ENCODE data around the gene ERP44.

ERP44 gene

DNA sequence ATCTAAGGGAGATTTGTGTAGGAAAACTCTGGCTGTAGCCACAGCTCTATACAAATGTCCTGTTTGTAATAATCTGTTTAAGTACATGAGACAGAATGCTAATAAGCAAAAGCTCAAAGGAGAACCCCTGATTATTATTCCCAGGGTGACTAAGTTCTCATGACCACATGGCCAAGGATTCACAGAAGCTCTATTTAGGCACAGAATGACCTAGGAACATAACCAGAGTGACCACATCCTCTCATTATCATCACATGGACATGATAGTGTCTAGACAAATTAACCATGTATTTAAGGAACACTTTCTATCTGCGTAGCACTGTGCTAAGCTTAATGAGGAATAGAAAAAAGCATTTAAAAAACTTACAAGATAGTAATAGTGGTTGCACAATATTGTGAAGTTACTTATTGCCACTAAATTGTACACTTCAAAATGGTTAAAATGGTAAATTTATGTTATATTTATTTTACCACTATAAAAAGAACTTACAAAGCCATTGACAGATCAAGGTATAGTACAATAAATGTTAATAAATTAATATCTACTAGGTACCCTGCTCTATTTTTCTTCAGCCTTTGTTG, 136.0 kb downstream of the ERP44 start:
- H3K27ac ChIP-seq: no peak overlapping the region
- no peak overlapping the region for H3K9ac ChIP-seq
- no peaks in the 10 kb centered on the region for H3K27me3 ChIP-seq (ENCODE audit: insufficient read depth, low read depth)
- H3K4me3 ChIP-seq (IDR thresholded peaks at IDR 0.05; ENCODE audit: insufficient read depth, low read depth, low read length): no peak overlapping the region
- no peaks in the 10 kb centered on the region for H3K36me3 ChIP-seq (ENCODE audit: insufficient read depth)
- H2AFZ ChIP-seq (ENCODE audit: low read depth): no peak overlapping the region
- no peaks in the 10 kb centered on the region for H3K79me2 ChIP-seq (ENCODE audit: insufficient read depth, low read depth)
- no peaks in the 10 kb centered on the region for H3K4me1 ChIP-seq (ENCODE audit: low read depth, poor library complexity, severe bottlenecking)
- H4K20me1 ChIP-seq (ENCODE audit: insufficient read depth): no peaks in the 10 kb centered on the region
- H3K4me2 ChIP-seq: no peak overlapping the region
- TF ChIP-seq, protein P1, sequence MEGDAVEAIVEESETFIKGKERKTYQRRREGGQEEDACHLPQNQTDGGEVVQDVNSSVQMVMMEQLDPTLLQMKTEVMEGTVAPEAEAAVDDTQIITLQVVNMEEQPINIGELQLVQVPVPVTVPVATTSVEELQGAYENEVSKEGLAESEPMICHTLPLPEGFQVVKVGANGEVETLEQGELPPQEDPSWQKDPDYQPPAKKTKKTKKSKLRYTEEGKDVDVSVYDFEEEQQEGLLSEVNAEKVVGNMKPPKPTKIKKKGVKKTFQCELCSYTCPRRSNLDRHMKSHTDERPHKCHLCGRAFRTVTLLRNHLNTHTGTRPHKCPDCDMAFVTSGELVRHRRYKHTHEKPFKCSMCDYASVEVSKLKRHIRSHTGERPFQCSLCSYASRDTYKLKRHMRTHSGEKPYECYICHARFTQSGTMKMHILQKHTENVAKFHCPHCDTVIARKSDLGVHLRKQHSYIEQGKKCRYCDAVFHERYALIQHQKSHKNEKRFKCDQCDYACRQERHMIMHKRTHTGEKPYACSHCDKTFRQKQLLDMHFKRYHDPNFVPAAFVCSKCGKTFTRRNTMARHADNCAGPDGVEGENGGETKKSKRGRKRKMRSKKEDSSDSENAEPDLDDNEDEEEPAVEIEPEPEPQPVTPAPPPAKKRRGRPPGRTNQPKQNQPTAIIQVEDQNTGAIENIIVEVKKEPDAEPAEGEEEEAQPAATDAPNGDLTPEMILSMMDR (conservative IDR thresholded peaks at IDR 0.05; ENCODE audit: low read depth, low read length): no peak

DNA sequence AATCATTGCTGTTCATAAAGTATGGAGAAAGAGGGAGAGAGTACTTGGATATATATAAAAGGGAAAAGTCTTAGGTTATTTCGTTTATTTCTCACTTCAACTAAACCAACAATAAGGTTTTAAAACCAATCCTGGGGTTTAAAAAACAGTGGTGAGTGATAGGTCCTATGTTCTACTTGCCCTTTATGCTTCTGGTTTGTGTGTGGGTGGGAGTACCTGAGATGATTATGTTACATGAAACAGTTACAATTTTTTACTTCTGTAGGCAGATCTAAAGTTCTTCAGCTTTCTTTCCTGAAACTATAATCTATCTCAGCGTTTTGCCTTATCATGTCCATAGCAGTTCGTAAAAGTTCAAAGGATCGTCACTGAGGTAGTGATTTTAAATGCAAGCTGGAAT, 143.2 kb downstream of the ERP44 start:
- Histone ChIP-seq H3K4me3 (IDR thresholded peaks at IDR 0.05; ENCODE audit: insufficient read depth, low read depth, low read length) (no peak overlapping the region), H3K36me3 (ENCODE audit: insufficient read depth) (no peaks in the 10 kb centered on the region), H2AFZ (ENCODE audit: low read depth) (no peak overlapping the region), H3K27ac (no peak overlapping the region), H4K20me1 (ENCODE audit: insufficient read depth) (no peaks in the 10 kb centered on the region), H3K4me1 (ENCODE audit: low read depth, poor library complexity, severe bottlenecking) (no peaks in the 10 kb centered on the region), H3K4me2 (no peak overlapping the region), H3K79me2 (ENCODE audit: insufficient read depth, low read depth) (no peaks in the 10 kb centered on the region), H3K27me3 (ENCODE audit: insufficient read depth, low read depth) (no peaks in the 10 kb centered on the region), H3K9ac (no peak overlapping the region)
- TF ChIP-seq, protein P1 (conservative IDR thresholded peaks at IDR 0.05; ENCODE audit: low read depth, low read length): no peak

DNA sequence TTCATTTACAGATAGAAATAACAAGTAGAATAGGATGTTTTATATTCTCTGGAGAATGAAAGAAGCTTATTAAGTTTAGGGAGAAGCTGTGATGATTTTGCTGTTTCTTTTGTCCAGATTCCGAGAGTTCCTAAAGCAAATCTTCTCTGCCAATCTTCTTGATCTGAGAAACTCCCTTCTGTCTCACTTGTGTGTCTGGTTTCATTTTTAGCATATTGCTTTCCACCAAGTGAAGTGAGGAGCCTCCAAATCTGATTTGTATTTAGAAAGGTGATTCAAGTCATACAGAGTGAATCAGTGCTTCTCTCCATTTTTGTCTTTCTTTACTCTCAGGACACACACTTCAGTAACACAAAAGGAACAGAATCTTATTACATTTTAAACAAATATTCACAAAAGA, 144.0 kb downstream of the ERP44 start:
- H3K4me2 ChIP-seq: no peak overlapping the region
- no peak overlapping the region for H2AFZ ChIP-seq (ENCODE audit: low read depth)
- no peak overlapping the region for H3K4me3 ChIP-seq (IDR thresholded peaks at IDR 0.05; ENCODE audit: insufficient read depth, low read depth, low read length)
- no peaks in the 10 kb centered on the region for H3K27me3 ChIP-seq (ENCODE audit: insufficient read depth, low read depth)
- H3K27ac ChIP-seq: no peak overlapping the region
- H3K36me3 ChIP-seq (ENCODE audit: insufficient read depth): no peaks in the 10 kb centered on the region
- no peaks in the 10 kb centered on the region for H3K4me1 ChIP-seq (ENCODE audit: low read depth, poor library complexity, severe bottlenecking)
- no peak overlapping the region for H3K9ac ChIP-seq
- no peaks in the 10 kb centered on the region for H4K20me1 ChIP-seq (ENCODE audit: insufficient read depth)
- H3K79me2 ChIP-seq (ENCODE audit: insufficient read depth, low read depth): no peaks in the 10 kb centered on the region
- TF ChIP-seq, protein P1 (conservative IDR thresholded peaks at IDR 0.05; ENCODE audit: low read depth, low read length): no peak

DNA sequence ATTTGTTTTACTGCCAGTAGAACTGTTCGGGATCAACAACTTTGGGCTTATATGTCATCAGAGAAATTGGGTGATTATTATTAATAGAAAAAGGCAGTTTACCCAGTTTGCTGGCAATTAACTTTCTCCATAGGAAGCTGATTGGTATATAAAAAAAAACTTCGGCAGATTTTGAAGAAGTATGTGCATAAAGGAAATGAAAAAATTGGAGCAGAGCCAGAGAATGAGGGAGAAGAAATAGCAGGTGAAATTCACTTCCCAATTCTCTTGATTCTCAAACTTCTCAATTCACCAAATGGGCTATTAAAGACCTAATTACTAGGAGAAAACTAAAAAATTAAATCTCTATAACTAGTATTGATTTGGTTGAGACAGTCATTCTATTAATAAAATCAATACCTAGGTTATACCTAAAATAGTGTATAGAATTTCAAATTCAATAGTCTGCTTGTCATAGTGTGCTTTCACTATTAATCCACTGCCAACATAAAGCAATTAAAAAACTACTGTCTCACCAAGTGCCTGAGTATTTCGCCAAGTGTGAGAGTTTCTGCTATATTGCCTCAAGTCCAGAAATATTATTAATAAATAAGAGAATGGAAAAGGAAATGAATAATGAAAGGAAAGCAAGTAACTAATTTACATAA, 144.8 kb downstream of the ERP44 start:
- Histone ChIP-seq H3K4me2 (no peak overlapping the region), H3K27ac (no peak overlapping the region)
- TF ChIP-seq, protein P1 (conservative IDR thresholded peaks at IDR 0.05; ENCODE audit: low read depth, low read length): no peak

More for the DNA sequence above, 144.8 kb downstream of the ERP44 start:
- Histone ChIP-seq H3K4me1 (ENCODE audit: low read depth, poor library complexity, severe bottlenecking) (no peaks in the 10 kb centered on the region), H3K79me2 (ENCODE audit: insufficient read depth, low read depth) (no peaks in the 10 kb centered on the region), H2AFZ (ENCODE audit: low read depth) (no peak overlapping the region), H4K20me1 (ENCODE audit: insufficient read depth) (no peaks in the 10 kb centered on the region), H3K9ac (no peak overlapping the region), H3K36me3 (ENCODE audit: insufficient read depth) (no peaks in the 10 kb centered on the region), H3K4me3 (IDR thresholded peaks at IDR 0.05; ENCODE audit: insufficient read depth, low read depth, low read length) (no peak overlapping the region), H3K27me3 (ENCODE audit: insufficient read depth, low read depth) (no peaks in the 10 kb centered on the region)
